ENCODE data around the gene DUSP16.
"Not testable (repeated sequence)": the region's sequence is repeated elsewhere in the genome, so short reads cannot be mapped to it uniquely, and the experiment has no call there.

DUSP16 gene

DNA sequence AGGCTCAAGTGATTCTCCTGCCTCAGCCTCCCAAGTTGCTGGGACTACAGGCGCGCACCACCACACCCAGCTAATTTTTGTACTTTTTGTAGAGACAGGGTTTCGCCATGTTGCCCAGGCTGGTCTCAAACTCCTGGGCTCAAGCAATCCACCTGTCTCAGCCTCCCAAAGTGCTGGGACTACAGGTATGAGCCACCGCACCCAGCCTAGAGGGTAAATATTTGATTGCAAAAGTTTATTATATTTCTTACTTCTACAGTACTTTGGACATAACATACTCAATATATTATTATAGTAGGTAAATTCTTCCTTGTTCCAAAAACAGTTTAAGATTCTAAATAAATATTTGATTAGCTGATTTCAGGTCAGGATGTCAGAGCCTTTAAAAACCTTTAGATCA, 40.0 kb downstream of the DUSP16 start:
- H2BK12ac ChIP-seq (ENCODE audit: low read length); H3K4me2 ChIP-seq (ENCODE audit: insufficient read depth, low read length, poor library complexity, severe bottlenecking); H3K27me3 ChIP-seq (ENCODE audit: control insufficient read depth in 3 of 3, insufficient read depth in 3 of 3, low read depth in 1 of 3, low read length in 3 of 3); H3K79me1 ChIP-seq (ENCODE audit: low read depth, low read length); H2BK15ac ChIP-seq (ENCODE audit: low read length); H2BK5ac ChIP-seq (ENCODE audit: low read length); H2BK120ac ChIP-seq (ENCODE audit: low read depth, low read length); H2AFZ ChIP-seq (ENCODE audit: low read length); H3K9me3 ChIP-seq (replicated peaks in 1 of 2; ENCODE audit: control insufficient read depth in 2 of 2, insufficient read depth in 1 of 2, low read depth in 1 of 2, low read length in 2 of 2); H2AK5ac ChIP-seq (ENCODE audit: low read depth, low read length); H3K18ac ChIP-seq (ENCODE audit: low read length); H3K4ac ChIP-seq (ENCODE audit: low read length); H3K4me3 ChIP-seq (ENCODE audit: low read length in 2 of 2); H3K23ac ChIP-seq (ENCODE audit: low read depth, low read length, poor library complexity); H3K9ac ChIP-seq (ENCODE audit: low read depth, low read length, poor library complexity); H4K8ac ChIP-seq (ENCODE audit: low read depth, low read length); DNase-seq (ENCODE audit: low spot score); H3K27ac ChIP-seq (replicated peaks; ENCODE audit: low read length); H3K14ac ChIP-seq (ENCODE audit: low read length); H4K91ac ChIP-seq (ENCODE audit: low read depth, low read length, poor library complexity): not testable (repeated sequence)
- WGBS, 2 donors (ENCODE audit: extremely low coverage in 2 of 2, insufficient read length in 2 of 2, insufficient replicate concordance in 1 of 2): no CpG with 5 or more reads among the region's 4 CpGs
- peaks cover 0 to 22% of the 10 kb centered on the region in 2 donors for H3K36me3 ChIP-seq (replicated peaks in 1 of 2; ENCODE audit: control insufficient read depth in 2 of 2, insufficient read depth in 2 of 2, low read length in 2 of 2)
- peaks cover 13 to 40% of the 10 kb centered on the region in 2 donors for H3K4me1 ChIP-seq (ENCODE audit: control insufficient read depth in 2 of 2, insufficient read depth in 1 of 2, low read depth in 1 of 2, low read length in 2 of 2)

DNA sequence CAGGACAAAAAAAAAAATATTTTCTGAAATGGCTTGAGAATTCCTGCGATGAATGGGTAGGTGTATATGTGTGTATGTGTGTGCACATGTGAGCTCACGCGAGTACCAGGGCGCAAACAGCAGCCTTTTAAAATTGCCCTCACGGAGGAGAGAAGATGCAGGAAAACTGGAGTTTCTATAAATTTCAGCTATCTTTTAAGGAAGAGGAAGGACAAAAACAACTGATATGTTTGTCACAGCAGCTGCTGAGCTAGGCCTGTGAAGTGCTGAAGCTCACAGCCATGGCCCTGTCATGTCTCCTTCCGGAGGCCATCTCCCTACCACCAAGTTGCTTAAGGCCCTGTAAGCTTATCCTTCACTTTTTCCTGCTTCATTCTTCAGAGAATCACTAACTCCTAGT, 40.8 kb downstream of the DUSP16 start:
- H3K4me3 ChIP-seq (ENCODE audit: low read length in 2 of 2): no peak overlapping the region
- peaks cover 13 to 39% of the 10 kb centered on the region in 2 donors for H3K4me1 ChIP-seq (ENCODE audit: control insufficient read depth in 2 of 2, insufficient read depth in 1 of 2, low read depth in 1 of 2, low read length in 2 of 2)
- peak overlapping the region; percentile 56 for H3K27ac ChIP-seq (replicated peaks; ENCODE audit: low read length)

DNA sequence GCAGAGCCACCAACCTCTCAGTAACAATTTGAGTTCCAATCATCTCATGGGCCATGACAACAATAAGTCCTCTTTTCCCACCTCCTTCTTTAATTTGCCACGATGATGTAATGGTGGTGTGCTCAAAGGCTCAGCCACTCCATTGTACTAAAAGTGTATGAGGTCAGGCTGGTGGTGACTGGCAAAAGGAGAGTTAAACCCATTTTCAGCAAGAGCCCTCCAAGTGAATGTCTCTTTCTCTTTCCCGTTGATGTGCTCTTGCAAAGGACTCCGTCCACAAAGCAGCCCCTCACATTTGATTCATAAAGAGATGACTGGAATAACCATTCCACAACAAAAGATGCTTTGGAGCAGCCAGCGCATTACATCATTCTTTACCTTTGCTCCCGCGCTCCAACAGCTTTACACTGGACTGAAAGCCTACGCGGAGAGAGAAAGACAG, 41.6 kb downstream of the DUSP16 start:
- Histone ChIP-seq H3K79me1 (ENCODE audit: low read depth, low read length) (no peaks in the 10 kb centered on the region), H3K9ac (ENCODE audit: low read depth, low read length, poor library complexity) (no peak overlapping the region), H3K4me1 (ENCODE audit: control insufficient read depth in 2 of 2, insufficient read depth in 1 of 2, low read depth in 1 of 2, low read length in 2 of 2) (peaks cover 15 to 34% of the 10 kb centered on the region in 2 donors), H3K4ac (ENCODE audit: low read length) (no peak overlapping the region), H2AK5ac (ENCODE audit: low read depth, low read length) (no peak overlapping the region), H3K4me3 (ENCODE audit: low read length in 2 of 2) (peak overlapping the region in 1 of 2 donors; percentile 36), H3K27me3 (ENCODE audit: control insufficient read depth in 3 of 3, insufficient read depth in 3 of 3, low read depth in 1 of 3, low read length in 3 of 3) (no peaks in the 10 kb centered on the region), H2BK120ac (ENCODE audit: low read depth, low read length) (no peak overlapping the region), H2BK15ac (ENCODE audit: low read length) (no peak overlapping the region), H3K36me3 (replicated peaks in 1 of 2; ENCODE audit: control insufficient read depth in 2 of 2, insufficient read depth in 2 of 2, low read length in 2 of 2) (peaks cover 0 to 37% of the 10 kb centered on the region in 2 donors), H3K18ac (ENCODE audit: low read length) (no peak overlapping the region), H3K14ac (ENCODE audit: low read length) (no peak overlapping the region), H2AFZ (ENCODE audit: low read length) (peak overlapping the region; percentile 6), H4K8ac (ENCODE audit: low read depth, low read length) (no peak overlapping the region), H3K4me2 (ENCODE audit: insufficient read depth, low read length, poor library complexity, severe bottlenecking) (no peak overlapping the region), H4K91ac (ENCODE audit: low read depth, low read length, poor library complexity) (no peak overlapping the region), H3K23ac (ENCODE audit: low read depth, low read length, poor library complexity) (no peak overlapping the region), H2BK12ac (ENCODE audit: low read length) (no peak overlapping the region), H3K9me3 (replicated peaks in 1 of 2; ENCODE audit: control insufficient read depth in 2 of 2, insufficient read depth in 1 of 2, low read depth in 1 of 2, low read length in 2 of 2) (no peaks in the 10 kb centered on the region), H3K27ac (replicated peaks; ENCODE audit: low read length) (peak overlapping the region; percentile 36), H2BK5ac (ENCODE audit: low read length) (no peak overlapping the region)
- no CpG with 5 or more reads among the region's 8 CpGs for WGBS, 2 donors (ENCODE audit: extremely low coverage in 2 of 2, insufficient read length in 2 of 2, insufficient replicate concordance in 1 of 2)
- peak; percentile 42 for DNase-seq (ENCODE audit: low spot score)

More for the DNA sequence above, 40.8 kb downstream of the DUSP16 start:
- Histone ChIP-seq H3K9ac (ENCODE audit: low read depth, low read length, poor library complexity) (no peak overlapping the region), H3K36me3 (replicated peaks in 1 of 2; ENCODE audit: control insufficient read depth in 2 of 2, insufficient read depth in 2 of 2, low read length in 2 of 2) (peaks cover 0 to 29% of the 10 kb centered on the region in 2 donors), H4K8ac (ENCODE audit: low read depth, low read length) (no peak overlapping the region), H3K79me1 (ENCODE audit: low read depth, low read length) (no peaks in the 10 kb centered on the region), H2AK5ac (ENCODE audit: low read depth, low read length) (no peak overlapping the region), H3K9me3 (replicated peaks in 1 of 2; ENCODE audit: control insufficient read depth in 2 of 2, insufficient read depth in 1 of 2, low read depth in 1 of 2, low read length in 2 of 2) (no peaks in the 10 kb centered on the region), H2AFZ (ENCODE audit: low read length) (peak overlapping the region; percentile 11), H2BK120ac (ENCODE audit: low read depth, low read length) (no peak overlapping the region), H3K14ac (ENCODE audit: low read length) (no peak overlapping the region), H3K4ac (ENCODE audit: low read length) (no peak overlapping the region), H2BK12ac (ENCODE audit: low read length) (no peak overlapping the region), H3K23ac (ENCODE audit: low read depth, low read length, poor library complexity) (no peak overlapping the region), H3K27me3 (ENCODE audit: control insufficient read depth in 3 of 3, insufficient read depth in 3 of 3, low read depth in 1 of 3, low read length in 3 of 3) (no peaks in the 10 kb centered on the region), H2BK15ac (ENCODE audit: low read length) (no peak overlapping the region), H3K18ac (ENCODE audit: low read length) (no peak overlapping the region), H4K91ac (ENCODE audit: low read depth, low read length, poor library complexity) (no peak overlapping the region), H3K4me2 (ENCODE audit: insufficient read depth, low read length, poor library complexity, severe bottlenecking) (no peak overlapping the region), H2BK5ac (ENCODE audit: low read length) (no peak overlapping the region)
- DNase-seq (ENCODE audit: low spot score): no peak
- no CpG with 5 or more reads among the region's 6 CpGs for WGBS, 2 donors (ENCODE audit: extremely low coverage in 2 of 2, insufficient read length in 2 of 2, insufficient replicate concordance in 1 of 2)

DNA sequence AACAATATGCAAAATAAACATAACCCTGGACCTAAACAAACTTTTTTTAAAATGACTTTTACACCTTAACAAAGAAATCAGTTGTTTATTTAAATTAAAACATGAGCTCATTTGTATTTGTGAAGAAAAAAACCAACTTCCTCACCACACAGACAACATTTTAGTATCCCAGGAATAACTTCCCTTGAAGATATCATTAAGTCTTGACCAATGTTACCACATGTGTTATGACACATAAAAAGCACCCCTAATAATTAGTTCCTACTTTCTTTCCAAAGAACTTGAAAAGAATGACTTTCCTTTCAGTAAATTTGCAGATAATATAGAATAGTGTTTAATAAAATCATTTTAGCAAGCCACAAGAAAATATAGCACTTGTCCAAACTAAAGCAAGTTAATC, 42.4 kb downstream of the DUSP16 start:
- Histone ChIP-seq H3K14ac (ENCODE audit: low read length) (no peak overlapping the region), H3K9me3 (replicated peaks in 1 of 2; ENCODE audit: control insufficient read depth in 2 of 2, insufficient read depth in 1 of 2, low read depth in 1 of 2, low read length in 2 of 2) (no peaks in the 10 kb centered on the region), H3K4me2 (ENCODE audit: insufficient read depth, low read length, poor library complexity, severe bottlenecking) (no peak overlapping the region), H3K27me3 (ENCODE audit: control insufficient read depth in 3 of 3, insufficient read depth in 3 of 3, low read depth in 1 of 3, low read length in 3 of 3) (no peaks in the 10 kb centered on the region), H3K79me1 (ENCODE audit: low read depth, low read length) (no peaks in the 10 kb centered on the region), H2BK120ac (ENCODE audit: low read depth, low read length) (no peak overlapping the region), H2BK5ac (ENCODE audit: low read length) (no peak overlapping the region), H4K91ac (ENCODE audit: low read depth, low read length, poor library complexity) (no peak overlapping the region), H3K18ac (ENCODE audit: low read length) (no peak overlapping the region), H2BK15ac (ENCODE audit: low read length) (no peak overlapping the region), H3K36me3 (replicated peaks in 1 of 2; ENCODE audit: control insufficient read depth in 2 of 2, insufficient read depth in 2 of 2, low read length in 2 of 2) (peaks cover 0 to 38% of the 10 kb centered on the region in 2 donors), H3K4ac (ENCODE audit: low read length) (no peak overlapping the region), H3K9ac (ENCODE audit: low read depth, low read length, poor library complexity) (no peak overlapping the region), H4K8ac (ENCODE audit: low read depth, low read length) (no peak overlapping the region), H3K27ac (replicated peaks; ENCODE audit: low read length) (no peak overlapping the region), H2AFZ (ENCODE audit: low read length) (no peak overlapping the region), H2AK5ac (ENCODE audit: low read depth, low read length) (no peak overlapping the region), H3K4me1 (ENCODE audit: control insufficient read depth in 2 of 2, insufficient read depth in 1 of 2, low read depth in 1 of 2, low read length in 2 of 2) (peaks cover 15 to 34% of the 10 kb centered on the region in 2 donors), H3K4me3 (ENCODE audit: low read length in 2 of 2) (peak overlapping the region in 1 of 2 donors; percentile 36), H3K23ac (ENCODE audit: low read depth, low read length, poor library complexity) (no peak overlapping the region), H2BK12ac (ENCODE audit: low read length) (no peak overlapping the region)
- no peak for DNase-seq (ENCODE audit: low spot score)
